Stimulated activated CD4-positive, alpha-beta T cell treated with anti-CD3 and anti-CD28 coated beads, TNF-alpha, amount 100 ng/mL, for 1 hour (primary cell): ENCODE measurements around the gene SFN.
"Not testable (repeated sequence)": the region's sequence is repeated elsewhere in the genome, so short reads cannot be mapped to it uniquely, and the experiment has no call there.

Experiments
- DNase-seq, 3 donors: peaks; one replicate each; pipeline ENCODE4 v3.0.0-alpha.2; 2020; ENCODE audit warnings: low read depth in 3 of 3, low spot score in 1 of 3

SFN gene

GRCh38 chr1:26838474-26839338 is 24.2 kb upstream of the SFN start:
- DNase-seq = peak in 2 of 3 donors; percentile 13 to 25

GRCh38 chr1:26839339-26839722 is 23.6 kb upstream of the SFN start:
- no peak for DNase-seq

GRCh38 chr1:26839779-26840178 is 23.2 kb upstream of the SFN start:
- no peak for DNase-seq

GRCh38 chr1:26844424-26845196 is 18.3 kb upstream of the SFN start:
- DNase-seq = no peak

GRCh38 chr1:26847826-26848225 is 15.1 kb upstream of the SFN start:
- not testable (repeated sequence) for DNase-seq

GRCh38 chr1:26848499-26848898 is 14.4 kb upstream of the SFN start:
- DNase-seq = no peak

GRCh38 chr1:26848941-26849774 is 13.8 kb upstream of the SFN start:
- no peak for DNase-seq

GRCh38 chr1:26851106-26851684 is 11.8 kb upstream of the SFN start:
- DNase-seq = no peak

GRCh38 chr1:26852701-26853100 is 10.2 kb upstream of the SFN start:
- no peak for DNase-seq

- DNase-seq = peak; percentile 60 to 71 (median 70)
These were observed 9.8 kb upstream of the SFN start for GRCh38 chr1:26853156-26853555.

GRCh38 chr1:26853600-26853999 is 9.3 kb upstream of the SFN start:
- no peak for DNase-seq

- no peak for DNase-seq
These were observed 8.0 kb upstream of the SFN start for GRCh38 chr1:26854906-26855305.

- no peak for DNase-seq
These were observed 7.3 kb upstream of the SFN start for GRCh38 chr1:26855636-26856035.

- DNase-seq = no peak
These were observed 6.8 kb upstream of the SFN start for GRCh38 chr1:26856181-26856580.

- DNase-seq = no peak
These were observed 6.1 kb upstream of the SFN start for GRCh38 chr1:26856604-26857469.

GRCh38 chr1:26857473-26858060 is 5.4 kb upstream of the SFN start:
- no peak for DNase-seq

- DNase-seq = no peak
These were observed 4.8 kb upstream of the SFN start for GRCh38 chr1:26858160-26858559.

- DNase-seq = no peak
These were observed 3.9 kb upstream of the SFN start for GRCh38 chr1:26858891-26859640.

GRCh38 chr1:26861286-26861701 is 1.7 kb upstream of the SFN start:
- no peak for DNase-seq
